GM12878 (cell line): ENCODE data around the gene DCDC2C. TPM values are rescaled to one million over a fixed set of nuclear protein-coding genes. Genes with fewer than 3 reads are reported as not detected.

Experiments used
- ATAC-seq: fragments of 200-7000 bp; cut with Tn5 transposase; 3 replicates; pipeline ENCODE4 v1.9.1; 2020; ENCODE audit warnings: mild to moderate bottlenecking, moderate library complexity
- BruUV-seq: library from RNA; stranded (reverse); fragments of 400-500 nt; replicated peaks from 2 replicates; lab custom pipeline; 2021; lab: Mats Ljungman, UMichigan
- CTCF ChIA-PET: fragments of 300-600 bp; sonication (Branson Sonifier 250); formaldehyde crosslinking; extraction: SDS; loops from one replicate; lab custom pipeline; 2021; ENCODE audit warnings: inconsistent platforms; lab: Yijun Ruan, JAX
- POLR2A ChIA-PET: fragments of 350-600 bp; formaldehyde crosslinking; extraction: SDS; loops from one replicate; lab custom pipeline; 2021; ENCODE audit warnings: inconsistent platforms; lab: Charles Lee
- RAD21 ChIA-PET: fragments of 300-600 bp; sonication (Branson Sonifier 250); formaldehyde crosslinking; loops from one replicate; lab custom pipeline; 2023; ENCODE audit warnings: antibody characterized with exemption; ENCODE audit not compliant: unreplicated experiment; lab: Charles Lee
- SMC1A ChIA-PET: fragments of 300-600 bp; sonication (Branson Sonifier 250); formaldehyde crosslinking; loops from one replicate; lab custom pipeline; 2023; ENCODE audit not compliant: unreplicated experiment, uncharacterized antibody; lab: Charles Lee
- DNase-seq: peaks from one replicate; pipeline ENCODE4 v3.0.0-alpha.2; 2011; ENCODE audit warnings: low read depth, low spot score
- FAIRE-seq: peaks from 3 replicates; lab custom pipeline; 2011; peaks lifted over from hg19 to GRCh38; lab: Jason Lieb, UNC
- H2AFZ ChIP-seq: 2 replicates; pipeline ENCODE4 v1.6.0; 2011; ENCODE audit warnings: low read depth, low read length, control low read depth; ENCODE audit not compliant: control insufficient read depth
- H3K27ac ChIP-seq: 2 replicates; pipeline ENCODE4 v1.5.1; 2011; ENCODE audit warnings: control low read depth; ENCODE audit not compliant: control insufficient read depth, insufficient read depth
- H3K27me3 ChIP-seq, 2 experiments: replicated peaks in 1 of 2; 2 replicates each; pipeline versions ENCODE4 v1.6.0 to v1.6.1; 2011; ENCODE audit warnings: low read length in 1 of 2; ENCODE audit not compliant: control insufficient read depth in 2 of 2, insufficient read depth in 2 of 2
- H3K36me3 ChIP-seq, 2 experiments: 2 replicates each; pipeline ENCODE4 v1.5.1; 2011; ENCODE audit warnings: low read length in 1 of 2; ENCODE audit not compliant: control insufficient read depth in 2 of 2, insufficient read depth in 2 of 2
- H3K4me1 ChIP-seq: 2 replicates; pipeline ENCODE4 v1.6.1; 2011; ENCODE audit warnings: mild to moderate bottlenecking, low read length, moderate library complexity, mixed read lengths; ENCODE audit not compliant: control insufficient read depth, insufficient read depth
- H3K4me2 ChIP-seq: 2 replicates; pipeline ENCODE4 v1.6.0; 2011; ENCODE audit warnings: control low read depth; ENCODE audit not compliant: control insufficient read depth, insufficient read depth
- H3K4me3 ChIP-seq: fragments of 200-600 bp; sonication (generic); 2 replicates; pipeline ENCODE4 v1.5.1; 2016
- H3K79me2 ChIP-seq: 2 replicates; pipeline ENCODE4 v1.6.0; 2011; ENCODE audit warnings: low read length; ENCODE audit not compliant: control insufficient read depth, insufficient read depth
- H3K9ac ChIP-seq: 2 replicates; pipeline ENCODE4 v1.8.0; 2011; ENCODE audit warnings: low read length, control low read depth, mixed read lengths; ENCODE audit not compliant: control insufficient read depth, insufficient read depth
- H3K9me3 ChIP-seq: replicated peaks from 3 replicates; pipeline ENCODE4 v1.5.1; 2011; ENCODE audit warnings: mild to moderate bottlenecking, low read length; ENCODE audit not compliant: control insufficient read depth, insufficient read depth
- H4K20me1 ChIP-seq: 2 replicates; pipeline ENCODE4 v1.6.0; 2011; ENCODE audit not compliant: control insufficient read depth, insufficient read depth
- ESRRA ChIP-seq: IDR thresholded peaks from 2 replicates; pipeline ENCODE4 v1.6.1; 2012; ENCODE audit warnings: mild to moderate bottlenecking, low read length, improper control_type of control experiment
- KAT2A ChIP-seq: conservative IDR thresholded peaks from 2 replicates; pipeline ENCODE4 v1.6.1; 2011; ENCODE audit warnings: low read depth, low read length; ENCODE audit not compliant: control insufficient read depth
- KLF5 ChIP-seq: fragments of 450-650 bp; IDR thresholded peaks from 2 replicates; pipeline ENCODE4 v1.6.1; 2014; ENCODE audit warnings: mild to moderate bottlenecking; ENCODE audit not compliant: partially characterized antibody
- NFYA ChIP-seq: IDR thresholded peaks from 2 replicates; pipeline ENCODE4 v1.6.1; 2011; ENCODE audit warnings: low read depth, mild to moderate bottlenecking, low read length, improper control_type of control experiment, borderline replicate concordance
- RAD21 ChIP-seq: IDR thresholded peaks from 2 replicates; pipeline ENCODE4 v1.6.1; 2011; ENCODE audit warnings: mild to moderate bottlenecking, low read depth, low read length, moderate library complexity; ENCODE audit not compliant: insufficient read depth
- RAD51 ChIP-seq: fragments of 450-650 bp; IDR thresholded peaks from 2 replicates; pipeline ENCODE4 v1.6.1; 2016; ENCODE audit warnings: moderate library complexity, mild to moderate bottlenecking, inconsistent platforms
- WGBS: methylation state at CpG from one replicate; pipeline ENCODE4 v1.1.6; 2016; ENCODE audit warnings: low lambda C conversion rate; ENCODE audit not compliant: insufficient replicate concordance, insufficient coverage; ENCODE audit errors: missing lambda C conversion rate; 5-methylcytosine and 5-hydroxymethylcytosine counted together
- in situ Hi-C: fragments of 300-500 bp; cut with MboI; formaldehyde crosslinking; loops from 9 replicates; pipeline ENCODE4 v1.14.3; 2018; ENCODE audit warnings: mixed read lengths
- intact Hi-C: fragments of 100-400 bp; cut with micrococcal nuclease; formaldehyde crosslinking; loops from one replicate; pipeline ENCODE4 v1.14.2; 2022; ENCODE audit not compliant: unreplicated experiment
- polyA plus RNA-seq, 11 experiments: library from polyadenylated mRNA; depleted of rRNA in 4 of 11; unstranded in 6 of 11; stranded (reverse) in 5 of 11; fragments of >200 nt; fragmentation: Nextera tagmentation in 4 of 11; fragmentation: Illumina TruSeq in 1 of 11; extraction: Ambion mirVana in 4 of 11; extraction: Trizol in 1 of 11; gene quantifications; 1 replicate in 1 of 11; 2 replicates in 10 of 11; pipeline versions ENCODE4 v1.2.1 to v1.2.3, GENCODE V29; 2011 to 2016; ENCODE audit warnings: inconsistent platforms in 2 of 11, missing spikeins in 2 of 11, low read depth in 1 of 11
- total RNA-seq, 4 experiments: library from RNA; depleted of rRNA in 3 of 4; stranded (reverse); fragments of >200 nt in 3 of 4; fragmentation: Illumina TruSeq in 1 of 4; extraction: Trizol in 1 of 4; gene quantifications; 2 replicates each; pipeline versions ENCODE4 v1.2.1 to v1.2.3, GENCODE V29; 2013 to 2021

The DCDC2C gene
- total and polyA plus RNA-seq, 10 of the 15 experiments (the other 5 are each of a cell fraction or from before 2014, with no cell fraction given), result not detected

- Histone ChIP-seq H3K27ac (no peak overlapping the region), H3K4me1 (no peaks in the 10 kb centered on the region), H3K9ac (no peak overlapping the region), H3K79me2 (no peaks in the 10 kb centered on the region), H3K4me2 (no peak overlapping the region), H2AFZ (no peak overlapping the region), H3K27me3 (peaks cover 0 to 4% of the 10 kb centered on the region in 2 experiments; a peak in 2 of 4 replicates), H3K36me3 (no peaks in the 10 kb centered on the region), H3K9me3 (no peaks in the 10 kb centered on the region), H3K4me3 (no peak overlapping the region), H4K20me1 (no peaks in the 10 kb centered on the region)
- ChIA-PET CTCF (no interaction called here), RAD21 (no interaction called here), POLR2A (no interaction called here), SMC1A (interaction anchor here (0.6 kb wide), 1 partner anchor 783 kb away, joined by 4 read pairs; no protein-coding TSS in a partner anchor)
- intact Hi-C loops (no loop called here), in situ Hi-C loops (no loop called here)
- no peak for FAIRE-seq
- no peak for TF ChIP-seq RAD21
- TF ChIP-seq NFYA, result no peak
- WGBS, result 56% methylated on average over 5 of the region's 5 CpGs
- no peak for DNase-seq
- ATAC-seq, result no peak
- no TSS peak for BruUV-seq
Measured at GRCh38 chr2:3761272-3761671, 57.9 kb downstream of the DCDC2C start.

DNA sequence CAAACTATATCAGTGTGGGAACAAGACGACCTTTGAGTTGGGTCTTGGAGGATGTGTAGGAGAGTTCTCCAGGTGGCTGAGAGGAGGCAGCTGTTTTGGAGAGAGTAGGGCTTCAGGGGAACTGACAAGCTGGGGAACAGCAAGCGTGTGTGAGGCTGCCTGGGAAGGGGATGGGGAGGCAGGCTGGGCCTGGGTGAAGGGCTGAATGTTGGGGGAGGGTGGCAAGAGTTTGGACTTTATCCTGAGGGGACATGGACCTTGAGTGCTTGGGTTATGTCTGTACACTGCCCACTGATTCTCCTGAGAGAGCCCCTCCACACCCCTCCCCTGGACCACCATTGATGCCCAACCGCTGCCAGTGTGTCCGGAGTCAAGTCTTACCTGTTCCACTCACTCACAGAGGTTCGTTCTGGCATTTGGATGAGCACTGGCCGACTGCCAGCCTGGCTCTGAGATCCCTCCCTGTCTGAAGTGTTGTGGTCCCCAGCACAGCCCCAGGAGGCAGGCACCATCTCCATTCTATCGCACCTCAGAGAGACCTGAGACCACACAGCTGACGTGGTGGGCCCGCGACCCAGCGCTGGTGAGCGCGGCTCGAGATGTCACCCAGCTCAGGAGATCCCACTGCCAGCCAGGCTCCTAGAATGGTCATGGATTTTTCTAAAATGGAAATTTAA lies 59.5 kb downstream of the DCDC2C start:
- intact Hi-C loops (no loop called here), in situ Hi-C loops (no loop called here)
- H4K20me1 ChIP-seq, result no peaks in the 10 kb centered on the region
- no TSS peak for BruUV-seq
- no peaks in the 10 kb centered on the region for H3K79me2 ChIP-seq
- RAD21 ChIA-PET, result no interaction called here
- WGBS, result 49% methylated on average over 14 of the region's 14 CpGs
- H3K9me3 ChIP-seq, result no peaks in the 10 kb centered on the region
- H3K4me2 ChIP-seq, result no peak overlapping the region
- no peak for ATAC-seq
- H3K9ac ChIP-seq, result no peak overlapping the region
- SMC1A ChIA-PET, result no interaction called here
- POLR2A ChIA-PET, result no interaction called here
- H2AFZ ChIP-seq, result no peak overlapping the region
- H3K27me3 ChIP-seq, result peaks cover 0 to 4% of the 10 kb centered on the region in 2 experiments; a peak in 2 of 4 replicates
- H3K27ac ChIP-seq, result no peak overlapping the region
- FAIRE-seq, result no peak
- H3K4me3 ChIP-seq, result no peak overlapping the region
- no peak for TF ChIP-seq RAD51
- TF ChIP-seq KLF5, result no peak
- no peak for TF ChIP-seq KAT2A
- TF ChIP-seq ESRRA, result no peak
- H3K36me3 ChIP-seq, result no peaks in the 10 kb centered on the region
- no peak for DNase-seq
- no peaks in the 10 kb centered on the region for H3K4me1 ChIP-seq
- CTCF ChIA-PET, result no interaction called here
